HepG2 (cell line): ENCODE results near the gene ZMYND8. TPM values are rescaled to one million over a fixed set of nuclear protein-coding genes. Genes with fewer than 3 reads are reported as not detected.

Source experiments
- ATF7 ChIP-seq, 2 experiments: fragments of 450-650 bp in 1 of 2; sonication (generic) in 1 of 2; formaldehyde crosslinking in 1 of 2; IDR thresholded peaks; 2 replicates each; pipeline versions ENCODE4 v1.4.0 to v1.6.1; 2016 to 2020; ENCODE audit warnings: antibody characterized with exemption in 1 of 2, mild to moderate bottlenecking in 1 of 2, missing genetic modification reagents in 1 of 2
- BORCS8-MEF2B ChIP-seq: sonication (generic); formaldehyde crosslinking; IDR thresholded peaks from 2 replicates; pipeline ENCODE4 v1.8.0; 2022; ENCODE audit warnings: mild to moderate bottlenecking, missing genetic modification reagents
- CREB3 ChIP-seq: sonication (generic); formaldehyde crosslinking; IDR thresholded peaks from 2 replicates; pipeline ENCODE4 v1.5.0; 2020; ENCODE audit warnings: missing genetic modification reagents
- DNMT1 ChIP-seq: sonication (generic); formaldehyde crosslinking; IDR thresholded peaks from 2 replicates; pipeline ENCODE4 v1.5.1; 2020; ENCODE audit warnings: mild to moderate bottlenecking, missing genetic modification reagents
- MXI1 ChIP-seq: IDR thresholded peaks from 3 replicates; pipeline ENCODE4 v1.6.1; 2012; ENCODE audit warnings: low read depth, low read length, inconsistent platforms, borderline replicate concordance
- SIN3B ChIP-seq: fragments of 150-350 bp; IDR thresholded peaks from 2 replicates; pipeline ENCODE4 v1.6.1; 2014; ENCODE audit warnings: low read length
- TCF12 ChIP-seq, 2 experiments: fragments of 450-650 bp in 1 of 2; sonication (generic) in 1 of 2; formaldehyde crosslinking in 1 of 2; IDR thresholded peaks; 2 replicates each; pipeline versions ENCODE4 v1.6.1 to v1.8.0; 2017 to 2022; ENCODE audit warnings: antibody characterized with exemption in 1 of 2, mild to moderate bottlenecking in 1 of 2, missing genetic modification reagents in 1 of 2, moderate library complexity in 1 of 2
- TERF1 ChIP-seq: sonication (generic); formaldehyde crosslinking; IDR thresholded peaks from 2 replicates; pipeline ENCODE4 v1.8.0; 2022; ENCODE audit warnings: mild to moderate bottlenecking, missing genetic modification reagents, moderate library complexity
- TP53 ChIP-seq: sonication (generic); formaldehyde crosslinking; conservative IDR thresholded peaks from 2 replicates; pipeline ENCODE4 v1.4.0; 2020; ENCODE audit warnings: missing genetic modification reagents
- U2AF1 ChIP-seq: fragments of 200-400 bp; formaldehyde crosslinking; optimal IDR thresholded peaks from 2 replicates; pipeline ENCODE3; 2017; ENCODE audit warnings: mild to moderate bottlenecking, low read depth, low read length
- ZNF121 ChIP-seq: sonication (generic); formaldehyde crosslinking; IDR thresholded peaks from 2 replicates; pipeline ENCODE4 v1.5.0; 2020; ENCODE audit warnings: mild to moderate bottlenecking, missing genetic modification reagents
- ZNF737 ChIP-seq: sonication (generic); formaldehyde crosslinking; IDR thresholded peaks from 2 replicates; pipeline ENCODE4 v1.5.0; 2020; ENCODE audit warnings: missing genetic modification reagents, mild to moderate bottlenecking, borderline replicate concordance
- polyA plus RNA-seq, 8 experiments: library from polyadenylated mRNA; depleted of rRNA in 3 of 8; stranded (reverse) in 7 of 8; unstranded in 1 of 8; fragments of >200 nt; fragmentation: Illumina TruSeq in 4 of 8; extraction: Trizol in 4 of 8; gene quantifications; 2 replicates each; pipeline versions ENCODE4 v1.2.1 to v1.2.3, GENCODE V29; 2011 to 2016; ENCODE audit warnings: low read depth in 4 of 8, missing spikeins in 1 of 8, mixed read lengths in 1 of 8; ENCODE audit not compliant: insufficient read depth in 1 of 8
- total RNA-seq, 5 experiments: library from RNA; depleted of rRNA; stranded (reverse); fragments of >200 nt; fragmentation: Illumina TruSeq; extraction: Trizol; gene quantifications; 2 replicates each; pipeline ENCODE4 v1.2.3, GENCODE V29; 2016; ENCODE audit warnings: low read depth in 1 of 5
- TF ChIP-seq, protein P1 (sequence below): conservative IDR thresholded peaks from 2 replicates; pipeline ENCODE4 v1.6.1; 2018; ENCODE audit warnings: missing genetic modification reagents
- TF ChIP-seq, protein P2 (sequence below): sonication (generic); formaldehyde crosslinking; IDR thresholded peaks from 2 replicates; pipeline ENCODE4 v1.4.0; 2020; ENCODE audit warnings: missing genetic modification reagents
- TF ChIP-seq, protein P3 (sequence below): sonication (generic); formaldehyde crosslinking; IDR thresholded peaks from one replicate; pipeline ENCODE4 v1.5.1; 2020; ENCODE audit warnings: mild to moderate bottlenecking, missing genetic modification reagents; ENCODE audit errors: not compliant biosample characterization

The ZMYND8 gene
- total and polyA plus RNA-seq, 2 of the 13 experiments (the other 11 are each of a cell fraction or from before 2014, with no cell fraction given), result 53.9 to 84.7 TPM

GRCh38 chr20:47357296-47358038, 968 bp upstream of the ZMYND8 start (continued):
- TF ChIP-seq, protein P1, sequence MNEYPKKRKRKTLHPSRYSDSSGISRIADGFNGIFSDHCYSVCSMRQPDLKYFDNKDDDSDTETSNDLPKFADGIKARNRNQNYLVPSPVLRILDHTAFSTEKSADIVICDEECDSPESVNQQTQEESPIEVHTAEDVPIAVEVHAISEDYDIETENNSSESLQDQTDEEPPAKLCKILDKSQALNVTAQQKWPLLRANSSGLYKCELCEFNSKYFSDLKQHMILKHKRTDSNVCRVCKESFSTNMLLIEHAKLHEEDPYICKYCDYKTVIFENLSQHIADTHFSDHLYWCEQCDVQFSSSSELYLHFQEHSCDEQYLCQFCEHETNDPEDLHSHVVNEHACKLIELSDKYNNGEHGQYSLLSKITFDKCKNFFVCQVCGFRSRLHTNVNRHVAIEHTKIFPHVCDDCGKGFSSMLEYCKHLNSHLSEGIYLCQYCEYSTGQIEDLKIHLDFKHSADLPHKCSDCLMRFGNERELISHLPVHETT, result peak; percentile 93
- TF ChIP-seq, protein P2, sequence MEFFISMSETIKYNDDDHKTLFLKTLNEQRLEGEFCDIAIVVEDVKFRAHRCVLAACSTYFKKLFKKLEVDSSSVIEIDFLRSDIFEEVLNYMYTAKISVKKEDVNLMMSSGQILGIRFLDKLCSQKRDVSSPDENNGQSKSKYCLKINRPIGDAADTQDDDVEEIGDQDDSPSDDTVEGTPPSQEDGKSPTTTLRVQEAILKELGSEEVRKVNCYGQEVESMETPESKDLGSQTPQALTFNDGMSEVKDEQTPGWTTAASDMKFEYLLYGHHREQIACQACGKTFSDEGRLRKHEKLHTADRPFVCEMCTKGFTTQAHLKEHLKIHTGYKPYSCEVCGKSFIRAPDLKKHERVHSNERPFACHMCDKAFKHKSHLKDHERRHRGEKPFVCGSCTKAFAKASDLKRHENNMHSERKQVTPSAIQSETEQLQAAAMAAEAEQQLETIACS (CRISPR knock-in tag), result peak; percentile 69
- peak; percentile 82 for TF ChIP-seq ZNF121 (CRISPR knock-in tag)
- TF ChIP-seq U2AF1, result peak; percentile 16
- TF ChIP-seq BORCS8-MEF2B, result peak; percentile 94
- TF ChIP-seq TERF1 (CRISPR knock-in tag), result no peak
- TF ChIP-seq, protein P3, sequence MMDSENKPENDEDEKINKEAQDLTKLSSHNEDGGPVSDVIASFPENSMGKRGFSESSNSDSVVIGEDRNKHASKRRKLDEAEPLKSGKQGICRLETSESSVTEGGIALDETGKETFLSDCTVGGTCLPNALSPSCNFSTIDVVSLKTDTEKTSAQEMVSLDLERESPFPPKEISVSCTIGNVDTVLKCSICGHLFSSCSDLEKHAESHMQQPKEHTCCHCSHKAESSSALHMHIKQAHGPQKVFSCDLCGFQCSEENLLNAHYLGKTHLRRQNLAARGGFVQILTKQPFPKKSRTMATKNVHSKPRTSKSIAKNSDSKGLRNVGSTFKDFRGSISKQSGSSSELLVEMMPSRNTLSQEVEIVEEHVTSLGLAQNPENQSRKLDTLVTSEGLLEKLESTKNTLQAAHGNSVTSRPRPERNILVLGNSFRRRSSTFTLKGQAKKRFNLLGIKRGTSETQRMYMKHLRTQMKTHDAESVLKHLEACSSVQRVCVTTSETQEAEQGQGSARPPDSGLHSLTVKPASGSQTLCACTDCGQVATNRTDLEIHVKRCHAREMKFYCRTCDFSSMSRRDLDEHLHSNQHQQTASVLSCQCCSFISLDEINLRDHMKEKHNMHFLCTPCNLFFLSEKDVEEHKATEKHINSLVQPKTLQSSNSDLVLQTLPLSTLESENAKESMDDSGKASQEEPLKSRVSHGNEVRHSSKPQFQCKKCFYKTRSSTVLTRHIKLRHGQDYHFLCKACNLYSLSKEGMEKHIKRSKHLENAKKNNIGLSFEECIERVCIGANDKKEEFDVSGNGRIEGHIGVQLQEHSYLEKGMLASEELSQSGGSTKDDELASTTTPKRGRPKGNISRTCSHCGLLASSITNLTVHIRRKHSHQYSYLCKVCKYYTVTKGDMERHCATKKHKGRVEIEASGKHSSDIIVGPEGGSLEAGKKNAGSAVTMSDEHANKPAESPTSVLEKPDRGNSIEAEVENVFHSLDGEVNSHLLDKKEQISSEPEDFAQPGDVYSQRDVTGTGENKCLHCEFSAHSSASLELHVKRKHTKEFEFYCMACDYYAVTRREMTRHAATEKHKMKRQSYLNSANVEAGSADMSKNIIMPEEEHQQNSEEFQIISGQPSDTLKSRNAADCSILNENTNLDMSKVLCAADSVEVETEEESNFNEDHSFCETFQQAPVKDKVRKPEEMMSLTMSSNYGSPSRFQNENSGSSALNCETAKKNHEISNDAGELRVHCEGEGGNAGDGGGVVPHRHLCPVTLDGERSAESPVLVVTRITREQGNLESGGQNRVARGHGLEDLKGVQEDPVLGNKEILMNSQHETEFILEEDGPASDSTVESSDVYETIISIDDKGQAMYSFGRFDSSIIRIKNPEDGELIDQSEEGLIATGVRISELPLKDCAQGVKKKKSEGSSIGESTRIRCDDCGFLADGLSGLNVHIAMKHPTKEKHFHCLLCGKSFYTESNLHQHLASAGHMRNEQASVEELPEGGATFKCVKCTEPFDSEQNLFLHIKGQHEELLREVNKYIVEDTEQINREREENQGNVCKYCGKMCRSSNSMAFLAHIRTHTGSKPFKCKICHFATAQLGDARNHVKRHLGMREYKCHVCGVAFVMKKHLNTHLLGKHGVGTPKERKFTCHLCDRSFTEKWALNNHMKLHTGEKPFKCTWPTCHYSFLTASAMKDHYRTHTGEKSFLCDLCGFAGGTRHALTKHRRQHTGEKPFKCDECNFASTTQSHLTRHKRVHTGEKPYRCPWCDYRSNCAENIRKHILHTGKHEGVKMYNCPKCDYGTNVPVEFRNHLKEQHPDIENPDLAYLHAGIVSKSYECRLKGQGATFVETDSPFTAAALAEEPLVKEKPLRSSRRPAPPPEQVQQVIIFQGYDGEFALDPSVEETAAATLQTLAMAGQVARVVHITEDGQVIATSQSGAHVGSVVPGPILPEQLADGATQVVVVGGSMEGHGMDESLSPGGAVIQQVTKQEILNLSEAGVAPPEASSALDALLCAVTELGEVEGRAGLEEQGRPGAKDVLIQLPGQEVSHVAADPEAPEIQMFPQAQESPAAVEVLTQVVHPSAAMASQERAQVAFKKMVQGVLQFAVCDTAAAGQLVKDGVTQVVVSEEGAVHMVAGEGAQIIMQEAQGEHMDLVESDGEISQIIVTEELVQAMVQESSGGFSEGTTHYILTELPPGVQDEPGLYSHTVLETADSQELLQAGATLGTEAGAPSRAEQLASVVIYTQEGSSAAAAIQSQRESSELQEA, result peak; percentile 55
- TF ChIP-seq CREB3 (CRISPR knock-in tag), result peak; percentile 98
- no peak for TF ChIP-seq TCF12 (IDR thresholded peaks at IDR 0.05)
- peak; percentile 84; the same call in 1 of the 2 replicates for TF ChIP-seq TCF12 (CRISPR knock-in tag; IDR thresholded peaks at IDR 0.05)
- no peak; the same call in 1 of the 2 replicates for TF ChIP-seq ZNF737 (CRISPR knock-in tag)
- peak; percentile 97 for TF ChIP-seq TP53 (CRISPR knock-in tag)
- TF ChIP-seq DNMT1 (CRISPR knock-in tag), result no peak; the same call in 1 of the 2 replicates
- no peak for TF ChIP-seq ATF7 (IDR thresholded peaks at IDR 0.05)
- peak; percentile 55; the same call in 1 of the 2 replicates for TF ChIP-seq ATF7 (CRISPR knock-in tag; IDR thresholded peaks at IDR 0.05)
- peak; percentile 92; the same call in 2 of the 3 replicates for TF ChIP-seq MXI1
- no peak; the same call in 1 of the 2 replicates for TF ChIP-seq SIN3B
